ENCODE results near the gene RBFOX2.
"Not testable (repeated sequence)": the region's sequence is repeated elsewhere in the genome, so short reads cannot be mapped to it uniquely, and the experiment has no call there.

DNA sequence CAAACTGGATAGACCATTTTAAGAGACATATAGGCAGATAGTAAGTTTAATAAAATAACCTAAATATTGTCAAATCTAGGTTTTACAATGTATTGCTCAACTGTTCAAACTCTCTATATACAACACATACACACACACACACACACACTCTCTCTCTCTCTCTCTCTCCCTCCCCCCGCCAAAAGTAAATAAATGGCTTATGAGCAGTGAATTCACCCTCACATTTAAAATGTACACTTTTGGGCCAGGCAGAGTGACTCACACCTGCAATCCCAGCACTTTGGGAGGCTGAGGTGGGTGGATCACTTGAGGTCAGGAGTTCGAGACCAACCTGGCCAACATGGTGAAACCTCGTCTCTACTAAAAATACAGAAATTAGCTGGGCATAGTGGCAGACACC lies 227.3 kb downstream of the RBFOX2 start:
- TF ChIP-seq, protein P1, sequence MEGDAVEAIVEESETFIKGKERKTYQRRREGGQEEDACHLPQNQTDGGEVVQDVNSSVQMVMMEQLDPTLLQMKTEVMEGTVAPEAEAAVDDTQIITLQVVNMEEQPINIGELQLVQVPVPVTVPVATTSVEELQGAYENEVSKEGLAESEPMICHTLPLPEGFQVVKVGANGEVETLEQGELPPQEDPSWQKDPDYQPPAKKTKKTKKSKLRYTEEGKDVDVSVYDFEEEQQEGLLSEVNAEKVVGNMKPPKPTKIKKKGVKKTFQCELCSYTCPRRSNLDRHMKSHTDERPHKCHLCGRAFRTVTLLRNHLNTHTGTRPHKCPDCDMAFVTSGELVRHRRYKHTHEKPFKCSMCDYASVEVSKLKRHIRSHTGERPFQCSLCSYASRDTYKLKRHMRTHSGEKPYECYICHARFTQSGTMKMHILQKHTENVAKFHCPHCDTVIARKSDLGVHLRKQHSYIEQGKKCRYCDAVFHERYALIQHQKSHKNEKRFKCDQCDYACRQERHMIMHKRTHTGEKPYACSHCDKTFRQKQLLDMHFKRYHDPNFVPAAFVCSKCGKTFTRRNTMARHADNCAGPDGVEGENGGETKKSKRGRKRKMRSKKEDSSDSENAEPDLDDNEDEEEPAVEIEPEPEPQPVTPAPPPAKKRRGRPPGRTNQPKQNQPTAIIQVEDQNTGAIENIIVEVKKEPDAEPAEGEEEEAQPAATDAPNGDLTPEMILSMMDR (IDR thresholded peaks at IDR 0.05), result not testable (repeated sequence)
- not testable (repeated sequence) for TF ChIP-seq POLR2A, EP300 (IDR thresholded peaks at IDR 0.05)

Data from tibial nerve (tissue), 4 donors.